Naive thymus-derived CD4-positive, alpha-beta T cell (primary cell): ENCODE data around the gene PPIP5K1. TPM values are rescaled to one million over a fixed set of nuclear protein-coding genes. Genes with fewer than 3 reads are reported as not detected.
A peak's percentile ranks its signal among the peaks of the same experiment; 100 is the strongest.

ENCODE experiments used
- ATAC-seq: fragments of 150-1000 bp; cut with Tn5 transposase; 2 replicates; pipeline ENCODE4 v1.10.0; 2021; ENCODE audit warnings: mild to moderate bottlenecking, moderate library complexity
- CTCF ChIA-PET: fragments of 350-600 bp; sonication (Branson Sonifier 250); formaldehyde crosslinking; loops from one replicate; lab custom pipeline; 2021; ENCODE audit warnings: antibody characterized with exemption; lab: Charles Lee
- POLR2A ChIA-PET: fragments of 350-600 bp; sonication (Branson Sonifier 250); formaldehyde crosslinking; loops from one replicate; lab custom pipeline; 2021; ENCODE audit warnings: antibody characterized with exemption, inconsistent platforms; lab: Charles Lee
- DNase-seq, 9 donors: peaks; one replicate each; pipeline versions ENCODE4 v3.0.0 to v3.0.0-alpha.2; 2020 to 2022; ENCODE audit warnings: mixed read lengths in 1 of 9
- H3K27ac ChIP-seq: one replicate; pipeline ENCODE4 v1.7.0; 2013; ENCODE audit warnings: mild to moderate bottlenecking, low read depth, low read length, moderate library complexity
- H3K27me3 ChIP-seq, 2 donors: one replicate each; pipeline ENCODE4 v1.7.0; 2013; ENCODE audit warnings: low read length in 2 of 2, mild to moderate bottlenecking in 2 of 2, moderate library complexity in 2 of 2; ENCODE audit not compliant: control insufficient read depth in 2 of 2, insufficient read depth in 2 of 2
- H3K36me3 ChIP-seq, 3 experiments: 1 replicate in 2 of 3; 2 replicates in 1 of 3; pipeline ENCODE4 v1.7.0; 2013; ENCODE audit warnings: low read length in 3 of 3, mild to moderate bottlenecking in 3 of 3, moderate library complexity in 1 of 3; ENCODE audit not compliant: insufficient read depth in 3 of 3, control insufficient read depth in 2 of 3
- H3K4me1 ChIP-seq, 2 donors: one replicate each; pipeline ENCODE4 v1.7.0; 2013; ENCODE audit warnings: low read length in 2 of 2, mild to moderate bottlenecking in 2 of 2, moderate library complexity in 1 of 2; ENCODE audit not compliant: control insufficient read depth in 2 of 2, insufficient read depth in 2 of 2
- H3K4me3 ChIP-seq: 2 replicates; pipeline ENCODE4 v1.7.0; 2013; ENCODE audit warnings: mild to moderate bottlenecking, low read length
- H3K9me3 ChIP-seq, 3 experiments: 1 replicate in 2 of 3; 2 replicates in 1 of 3; pipeline ENCODE4 v1.7.0; 2013; ENCODE audit warnings: low read length in 3 of 3; ENCODE audit not compliant: control insufficient read depth in 2 of 3
- H3K27ac Mint-ChIP-seq, 9 donors: one replicate each; pipeline ENCODE4 v1.8.0; 2020 to 2022; ENCODE audit warnings: mixed read lengths in 9 of 9, mild to moderate bottlenecking in 8 of 9, moderate library complexity in 5 of 9, inconsistent platforms in 2 of 9
- H3K27me3 Mint-ChIP-seq, 5 donors: one replicate each; pipeline ENCODE4 v1.8.0; 2021 to 2022; ENCODE audit warnings: mixed read lengths in 5 of 5, mild to moderate bottlenecking in 1 of 5
- H3K36me3 Mint-ChIP-seq, 5 donors: one replicate each; pipeline ENCODE4 v1.8.0; 2020 to 2022; ENCODE audit warnings: mixed read lengths in 5 of 5, mild to moderate bottlenecking in 3 of 5, inconsistent platforms in 1 of 5
- H3K4me1 Mint-ChIP-seq, 7 donors: one replicate each; pipeline ENCODE4 v1.8.0; 2020 to 2022; ENCODE audit warnings: mixed read lengths in 7 of 7, mild to moderate bottlenecking in 3 of 7, inconsistent platforms in 1 of 7
- H3K4me3 Mint-ChIP-seq, 10 donors: one replicate each; pipeline ENCODE4 v1.8.0; 2020 to 2022; ENCODE audit warnings: mild to moderate bottlenecking in 10 of 10, mixed read lengths in 10 of 10, moderate library complexity in 6 of 10, inconsistent platforms in 2 of 10
- H3K9me3 Mint-ChIP-seq, 11 donors: one replicate each; pipeline ENCODE4 v1.8.0; 2020 to 2022; ENCODE audit warnings: mixed read lengths in 11 of 11, mild to moderate bottlenecking in 4 of 11, inconsistent platforms in 1 of 11, moderate library complexity in 1 of 11
- intact Hi-C, 2 donors: fragments of 100-400 bp; cut with micrococcal nuclease; formaldehyde crosslinking; loops; one replicate each; pipeline ENCODE4 v1.15.1; 2023
- polyA plus RNA-seq, 2 donors: library from polyadenylated mRNA; unstranded; fragments of 300-500 nt; fragmentation: Illumina TruSeq; gene quantifications; one replicate each; pipeline ENCODE4 v1.2.3, GENCODE V29; 2021
- total RNA-seq, 6 experiments: library from RNA in 5 of 6; stranded (reverse) in 5 of 6; gene quantifications; 1 replicate in 5 of 6; 2 replicates in 1 of 6; pipeline ENCODE4 v1.2.3 and lab custom pipeline; 2021 to 2026

PPIP5K1 gene
- total and polyA plus RNA-seq, 7 experiments from 2014 or later = 6.1 to 66.0 (median 43.0) TPM

DNA sequence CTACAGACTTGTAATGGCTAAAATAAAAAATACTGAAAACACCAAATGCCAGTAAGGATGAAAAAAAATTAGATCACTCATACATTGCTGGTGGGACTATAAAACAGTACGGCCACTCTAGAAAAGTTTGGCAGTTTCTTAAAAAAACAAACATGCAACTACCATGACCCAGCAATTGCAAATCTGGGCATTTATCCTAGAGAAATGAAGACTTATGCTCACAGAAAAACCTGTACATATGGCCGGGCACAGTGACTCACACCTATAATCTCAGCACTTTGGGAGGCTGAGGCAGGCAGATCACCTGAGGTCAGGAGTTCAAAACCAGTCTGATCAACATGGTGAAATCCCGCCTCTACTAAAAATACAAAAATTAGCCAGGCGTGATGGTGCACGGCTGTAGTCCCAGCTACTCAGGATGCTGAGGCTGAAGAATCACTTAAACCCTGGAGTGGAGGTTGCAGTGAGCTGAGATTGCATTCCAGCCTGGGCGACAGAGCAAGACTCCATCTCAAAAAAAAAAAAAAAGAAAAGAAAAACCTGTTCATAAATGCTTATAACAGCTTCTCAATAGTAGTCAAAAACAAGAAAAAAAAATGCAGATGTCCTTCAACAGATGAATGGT is 102.6 kb downstream of the PPIP5K1 start:
- ATAC-seq = no peak
- no peak overlapping the region for H3K4me3 Mint-ChIP-seq
- Histone ChIP-seq H3K27ac (no peak overlapping the region), H3K4me1 (peaks cover 5 to 6% of the 10 kb centered on the region in 2 donors), H3K27me3 (no peaks in the 10 kb centered on the region), H3K9me3 (no peaks in the 10 kb centered on the region), H3K36me3 (peaks cover 0 to 11% (median 0%) of the 10 kb centered on the region in 3 experiments), H3K4me3 (no peak overlapping the region)
- peaks cover 29 to 46% (median 36%) of the 10 kb centered on the region in 7 donors for H3K4me1 Mint-ChIP-seq
- CTCF ChIA-PET = no interaction called here
- no peaks in the 10 kb centered on the region for H3K9me3 Mint-ChIP-seq
- no peak for DNase-seq
- H3K27ac Mint-ChIP-seq = no peak overlapping the region
- intact Hi-C loops = no loop called here
- peaks cover 8 to 16% (median 12%) of the 10 kb centered on the region in 5 donors for H3K36me3 Mint-ChIP-seq
- POLR2A ChIA-PET = interaction anchor here (0.6 to 1.5 kb wide), 2 partner anchors 23 to 120 kb away, joined by 3 read pairs; no protein-coding TSS in a partner anchor
- H3K27me3 Mint-ChIP-seq = no peaks in the 10 kb centered on the region

DNA sequence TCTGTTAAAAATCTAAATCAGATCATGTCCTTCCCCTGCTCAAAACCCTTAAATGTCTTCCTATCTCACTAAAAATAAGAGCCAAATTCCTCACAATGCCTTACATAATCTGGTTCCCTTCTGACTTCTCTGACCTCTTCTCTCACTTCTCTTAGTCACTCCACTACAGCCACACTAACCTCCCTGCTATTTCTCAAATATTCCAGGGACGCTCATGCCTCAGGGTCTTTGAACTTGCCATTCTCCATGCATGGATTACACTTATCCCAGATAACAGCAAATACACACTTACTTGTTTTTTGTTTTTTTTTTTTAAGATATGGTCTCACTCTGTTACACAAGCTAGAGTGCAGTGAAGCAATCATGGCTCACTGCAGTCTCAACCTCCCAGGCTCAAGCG is 105.6 kb downstream of the PPIP5K1 start:
- no peaks in the 10 kb centered on the region for H3K9me3 ChIP-seq
- H3K27ac Mint-ChIP-seq = peak overlapping the region in 3 of 9 donors; percentile 12 to 23 (median 13)
- no peak for DNase-seq
- intact Hi-C loops = loop anchor here in 1 of 2 donors (5.0 kb wide), 1 partner anchor 58 kb away; no protein-coding TSS in a partner anchor
- peaks cover 11 to 23% (median 16%) of the 10 kb centered on the region in 5 donors for H3K36me3 Mint-ChIP-seq
- no peaks in the 10 kb centered on the region for H3K9me3 Mint-ChIP-seq
- no peak overlapping the region for H3K4me3 Mint-ChIP-seq
- no peak for ATAC-seq
- CTCF ChIA-PET = interaction anchor here (0.7 to 2.4 kb wide), 4 partner anchors 23 to 1823 kb away, joined by 3 to 14 read pairs (median 5); no protein-coding TSS in a partner anchor
- no peaks in the 10 kb centered on the region for H3K27me3 ChIP-seq
- no peak overlapping the region for H3K27ac ChIP-seq
- no peak overlapping the region for H3K4me3 ChIP-seq
- no peaks in the 10 kb centered on the region for H3K27me3 Mint-ChIP-seq
- no peaks in the 10 kb centered on the region for H3K4me1 ChIP-seq
- peaks cover 0 to 16% (median 5%) of the 10 kb centered on the region in 3 experiments for H3K36me3 ChIP-seq
- POLR2A ChIA-PET = interaction anchor here (1.5 kb wide), 1 partner anchor 29 kb away, joined by 7 read pairs; no protein-coding TSS in a partner anchor
- peaks cover 17 to 27% (median 23%) of the 10 kb centered on the region in 7 donors for H3K4me1 Mint-ChIP-seq

Other genes with a start within 250 kb of the PPIP5K1 start
- 10 to 100 TPM; 12.9 to 36.9 (median 33.6) TPM for gene ZSCAN29, start 219.2 kb downstream of the PPIP5K1 start, total RNA-seq
- 1 to 10 TPM; 3.1 to 7.8 TPM for gene ZSCAN29, start 219.2 kb downstream of the PPIP5K1 start, polyA plus RNA-seq
- 10 to 100 TPM; 10.9 to 34.7 (median 17.7) TPM for gene TUBGCP4, start 219.1 kb downstream of the PPIP5K1 start, total RNA-seq
- gene TUBGCP4, start 219.1 kb downstream of the PPIP5K1 start, polyA plus RNA-seq = 10 to 100 TPM in 1 of 2 donors, 1 to 10 TPM in 1; 7.7 to 15.0 TPM
- gene TP53BP1, start 97.1 kb downstream of the PPIP5K1 start, total RNA-seq = 10 to 100 TPM; 34.5 to 41.6 (median 40.6) TPM
- gene TP53BP1, start 97.1 kb downstream of the PPIP5K1 start, polyA plus RNA-seq = 10 to 100 TPM in 1 of 2 donors, 1 to 10 TPM in 1; 9.3 to 13.5 TPM
- 10 to 100 TPM in 1 of 5 experiments, 1 to 10 TPM in 2, under 1 TPM in 2; 0.30 to 13.6 (median 1.4) TPM for gene MAP1A, start 72.6 kb downstream of the PPIP5K1 start, total RNA-seq
- gene MAP1A, start 72.6 kb downstream of the PPIP5K1 start, polyA plus RNA-seq = under 1 TPM; 0.22 to 0.24 TPM
- gene CKMT1B, start 3.8 kb upstream of the PPIP5K1 start, total RNA-seq = not detected
- gene CKMT1B, start 3.8 kb upstream of the PPIP5K1 start, polyA plus RNA-seq = not detected
- 1 to 10 TPM in 3 of 5 experiments, under 1 TPM in 2; 0.56 to 3.9 (median 2.0) TPM for gene STRC, start 28.6 kb upstream of the PPIP5K1 start, total RNA-seq
- gene STRC, start 28.6 kb upstream of the PPIP5K1 start, polyA plus RNA-seq = not detected
- 10 to 100 TPM in 3 of 5 experiments, 1 to 10 TPM in 2; 6.9 to 14.4 (median 12.2) TPM for gene CATSPER2, start 58.6 kb upstream of the PPIP5K1 start, total RNA-seq
- under 1 TPM; 0.61 to 0.99 TPM for gene CATSPER2, start 58.6 kb upstream of the PPIP5K1 start, polyA plus RNA-seq
- gene CKMT1A, start 103.7 kb upstream of the PPIP5K1 start, total RNA-seq = not detected
- gene CKMT1A, start 103.7 kb upstream of the PPIP5K1 start, polyA plus RNA-seq = not detected
- gene PDIA3, start 156.2 kb upstream of the PPIP5K1 start, total RNA-seq = 100 to 1,000 TPM; 127 to 397 (median 183) TPM
- 100 to 1,000 TPM; 256 to 301 TPM for gene PDIA3, start 156.2 kb upstream of the PPIP5K1 start, polyA plus RNA-seq
- 1 to 10 TPM; 1.8 to 2.1 (median 1.9) TPM for gene ELL3, start 186.8 kb upstream of the PPIP5K1 start, total RNA-seq
- gene ELL3, start 186.8 kb upstream of the PPIP5K1 start, polyA plus RNA-seq = 1 to 10 TPM; 2.9 to 4.9 TPM
- 100 to 1,000 TPM; 358 to 676 (median 553) TPM for gene SERF2, start 202.1 kb upstream of the PPIP5K1 start, total RNA-seq
- gene SERF2, start 202.1 kb upstream of the PPIP5K1 start, polyA plus RNA-seq = 1,000 to 10,000 TPM; 1,664 to 2,070 TPM
- under 1 TPM in 4 of 5 experiments, not detected in 1; 0.13 to 0.57 (median 0.33) TPM for gene SERINC4, start 210.0 kb upstream of the PPIP5K1 start, total RNA-seq
- 1 to 10 TPM; 3.1 to 8.8 TPM for gene SERINC4, start 210.0 kb upstream of the PPIP5K1 start, polyA plus RNA-seq
- 10 to 100 TPM; 16.9 to 32.1 (median 27.0) TPM for gene HYPK, start 210.4 kb upstream of the PPIP5K1 start, total RNA-seq
- 10 to 100 TPM in 1 of 2 donors, 1 to 10 TPM in 1; 7.5 to 28.2 TPM for gene HYPK, start 210.4 kb upstream of the PPIP5K1 start, polyA plus RNA-seq
- gene MFAP1, start 234.5 kb upstream of the PPIP5K1 start, total RNA-seq = 10 to 100 TPM in 4 of 5 experiments, 1 to 10 TPM in 1; 8.5 to 37.3 (median 21.8) TPM
- gene MFAP1, start 234.5 kb upstream of the PPIP5K1 start, polyA plus RNA-seq = 10 to 100 TPM in 1 of 2 donors, 1 to 10 TPM in 1; 8.1 to 22.4 TPM
- gene WDR76, start 236.8 kb upstream of the PPIP5K1 start, total RNA-seq = 10 to 100 TPM in 3 of 5 experiments, 1 to 10 TPM in 2; 6.6 to 62.1 (median 12.4) TPM
- gene WDR76, start 236.8 kb upstream of the PPIP5K1 start, polyA plus RNA-seq = 1 to 10 TPM; 7.7 to 8.5 TPM